Measurements from ENCODE around the gene OTULIN.

Gene OTULIN

DNA sequence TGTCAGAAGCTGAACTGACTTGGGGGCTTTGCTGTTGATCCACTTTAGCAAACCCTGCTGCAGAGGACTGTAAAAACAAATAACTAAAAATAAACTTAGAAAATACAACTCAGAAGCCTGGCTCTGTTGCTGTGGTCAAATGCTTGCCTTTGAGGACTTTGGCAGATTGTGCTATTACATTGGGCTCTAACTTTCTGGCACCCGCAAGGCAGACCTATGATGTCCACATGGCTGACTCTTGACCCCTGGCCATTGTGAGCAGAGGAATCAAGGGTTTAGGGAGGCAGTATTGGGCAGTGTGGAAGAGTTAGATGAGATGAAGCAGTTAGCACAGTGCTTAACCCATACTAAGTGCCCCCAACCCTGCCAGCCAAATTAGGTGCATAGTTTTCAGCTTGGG is 34.0 kb downstream of the OTULIN start:
- DNase-seq (ENCODE audit: low read depth in 3 of 3): no peak

DNA sequence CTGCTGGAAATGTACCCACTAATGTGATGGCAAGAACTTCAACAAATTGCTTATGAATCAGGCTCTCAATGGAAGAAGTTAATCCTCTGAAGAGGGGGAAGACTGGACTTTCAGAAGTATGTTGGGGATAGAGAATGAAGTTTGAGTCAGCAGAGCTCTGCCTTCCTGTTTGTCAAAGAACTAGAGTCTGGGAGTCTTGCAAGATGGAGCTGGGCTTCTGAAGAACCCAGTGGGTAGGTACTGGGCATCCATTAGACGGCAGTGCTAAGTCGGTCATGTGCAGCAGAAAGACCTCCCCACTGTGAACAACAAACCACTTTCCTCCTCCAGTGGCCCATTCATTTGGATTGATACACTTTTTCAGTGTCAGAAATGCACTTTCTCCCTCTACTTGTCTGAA is 34.6 kb downstream of the OTULIN start:
- no peak for DNase-seq (ENCODE audit: low read depth in 3 of 3)

DNA sequence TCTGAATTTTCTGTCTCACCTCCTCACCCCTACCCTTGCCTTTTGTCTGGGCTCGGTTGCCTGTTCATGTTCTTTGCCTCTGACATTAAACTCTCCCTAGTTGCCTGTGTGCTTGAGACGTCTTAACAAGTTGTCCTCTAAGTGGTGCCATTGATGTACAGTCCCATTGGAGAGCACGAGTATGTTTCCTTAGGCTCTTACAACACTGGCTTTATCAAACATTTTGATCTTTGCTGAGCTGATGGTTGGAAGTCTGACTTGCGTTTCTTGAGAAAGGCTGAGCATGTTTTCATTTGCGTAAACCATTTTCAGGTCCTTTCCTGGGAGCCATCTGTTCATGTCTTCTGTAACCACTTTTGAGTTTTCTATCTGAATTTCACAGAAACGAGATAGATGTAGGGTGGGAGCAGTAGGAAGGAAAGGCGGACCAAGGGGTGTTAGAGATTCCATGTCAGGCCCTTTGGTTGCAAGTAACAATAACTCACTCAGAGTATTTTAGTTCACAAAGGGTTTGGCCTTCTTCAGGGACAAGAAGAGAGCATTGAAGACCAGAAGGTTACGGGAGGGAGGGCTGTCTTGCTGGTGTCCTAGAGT is 35.4 kb downstream of the OTULIN start:
- DNase-seq (ENCODE audit: low read depth in 3 of 3): no peak

DNA sequence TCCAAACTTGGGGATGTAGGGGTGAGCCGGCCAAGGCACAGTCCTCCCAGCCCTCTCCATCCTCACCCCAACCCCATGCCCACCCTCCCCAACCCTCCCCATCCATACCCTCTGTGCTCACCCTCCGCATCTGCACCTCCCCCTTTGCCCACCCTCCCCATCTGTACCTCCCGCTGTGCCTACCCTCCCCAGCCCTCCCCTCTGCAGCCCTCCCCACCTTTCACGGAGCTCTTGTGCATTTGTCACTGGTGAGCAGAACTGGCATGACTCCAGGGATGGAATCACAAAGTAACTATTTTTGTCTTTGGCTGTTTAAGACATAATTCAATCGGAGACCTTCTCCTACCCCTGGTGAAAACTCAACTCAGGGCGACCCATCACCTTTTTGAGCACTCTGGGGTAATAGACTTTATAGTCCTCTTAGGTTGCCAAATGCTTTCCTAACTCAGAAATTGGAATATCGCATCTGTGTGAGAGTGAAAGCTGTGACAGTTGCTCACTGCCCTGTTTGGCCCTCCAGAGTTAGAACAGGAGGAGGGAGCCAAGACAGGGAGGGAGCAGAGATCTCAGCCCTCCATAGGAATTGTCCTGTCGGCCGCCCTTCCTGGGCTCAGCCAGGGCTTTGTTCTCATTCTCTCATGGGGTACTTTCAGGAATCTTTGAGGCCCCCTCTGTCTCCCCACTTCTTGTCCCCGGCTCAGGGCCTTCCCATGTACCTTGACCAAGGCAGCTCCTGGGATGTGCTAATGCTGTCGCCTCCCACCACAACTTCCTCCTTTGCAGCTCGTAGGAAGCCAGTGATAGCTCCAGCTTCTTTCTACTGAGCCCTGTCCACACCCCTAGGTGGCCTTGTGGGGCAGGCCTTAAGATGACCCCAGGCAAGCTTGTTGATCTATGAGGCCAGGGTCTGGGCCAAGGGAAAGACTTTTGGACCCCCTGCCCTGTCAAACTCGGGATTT is 36.2 kb downstream of the OTULIN start:
- DNase-seq (ENCODE audit: low read depth in 3 of 3): no peak

DNA sequence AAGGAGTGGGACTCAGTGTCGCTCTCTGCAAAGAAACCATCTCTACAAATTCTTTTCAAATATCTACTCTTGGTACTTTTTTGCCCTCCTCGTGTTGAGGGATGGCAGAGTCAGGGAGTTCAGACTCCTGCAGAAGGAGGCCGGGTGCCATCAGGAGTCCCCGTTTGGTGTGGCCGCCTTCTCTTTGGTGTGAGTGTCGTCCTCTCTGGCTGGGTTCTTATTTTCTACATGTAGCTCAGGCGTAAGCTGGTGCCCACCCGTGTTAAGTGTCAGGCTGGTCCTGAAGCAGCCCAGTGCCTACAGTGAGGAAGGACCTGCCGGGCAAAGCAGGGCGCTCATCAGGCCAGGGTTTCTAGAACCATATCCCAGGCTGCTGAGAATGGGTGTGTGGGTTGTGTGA is 37.0 kb downstream of the OTULIN start:
- no peak for DNase-seq (ENCODE audit: low read depth in 3 of 3)

DNA sequence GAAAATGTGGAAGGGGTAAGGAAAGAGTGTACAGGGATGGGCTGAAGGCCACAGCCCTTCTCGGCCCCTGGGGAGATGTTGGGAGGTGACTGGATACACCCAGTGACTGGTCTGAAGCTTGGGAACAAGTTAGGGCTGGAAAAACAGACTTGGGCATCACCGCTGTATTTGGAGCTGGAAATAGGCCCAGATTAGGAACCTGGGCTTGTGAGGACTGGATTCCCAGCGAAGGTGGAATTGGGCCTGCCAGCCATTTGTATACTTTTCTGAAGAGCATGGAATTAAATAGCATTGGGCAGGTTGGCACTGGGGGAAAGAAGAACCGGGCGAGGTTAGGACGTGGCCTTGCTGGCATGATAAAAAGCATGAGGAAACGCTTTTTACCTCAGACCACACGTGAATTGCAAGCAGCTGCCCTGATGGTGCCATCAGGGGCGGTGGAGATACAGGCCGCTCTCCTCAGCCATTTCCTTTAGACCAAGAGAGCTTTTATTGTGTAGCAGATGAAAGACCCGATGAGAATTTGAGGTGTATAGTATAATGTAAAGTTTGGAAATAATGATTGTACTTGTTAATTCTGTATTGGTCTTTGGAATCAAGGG is 37.8 kb downstream of the OTULIN start:
- no peak for DNase-seq (ENCODE audit: low read depth in 3 of 3)

DNA sequence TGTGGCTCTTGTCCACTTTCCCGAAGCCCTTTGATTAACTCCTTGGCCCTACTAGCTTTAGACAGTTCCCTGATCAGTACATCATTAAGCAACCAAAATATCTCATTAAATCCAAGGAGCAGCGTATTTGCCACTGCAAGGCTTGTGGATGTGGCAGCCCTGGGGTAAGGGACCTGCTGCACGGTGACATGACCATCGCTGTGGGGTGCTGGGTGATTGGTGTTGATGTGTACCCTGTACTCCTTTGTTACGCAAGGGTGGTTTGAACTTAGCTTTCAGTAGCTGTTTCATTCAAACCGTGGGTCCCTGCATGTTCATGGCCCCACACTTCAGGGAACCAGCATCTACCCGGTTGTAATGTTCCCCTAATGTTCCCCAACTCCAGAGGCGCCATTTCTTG is 41.0 kb downstream of the OTULIN start:
- DNase-seq (ENCODE audit: low read depth in 3 of 3): no peak

DNA sequence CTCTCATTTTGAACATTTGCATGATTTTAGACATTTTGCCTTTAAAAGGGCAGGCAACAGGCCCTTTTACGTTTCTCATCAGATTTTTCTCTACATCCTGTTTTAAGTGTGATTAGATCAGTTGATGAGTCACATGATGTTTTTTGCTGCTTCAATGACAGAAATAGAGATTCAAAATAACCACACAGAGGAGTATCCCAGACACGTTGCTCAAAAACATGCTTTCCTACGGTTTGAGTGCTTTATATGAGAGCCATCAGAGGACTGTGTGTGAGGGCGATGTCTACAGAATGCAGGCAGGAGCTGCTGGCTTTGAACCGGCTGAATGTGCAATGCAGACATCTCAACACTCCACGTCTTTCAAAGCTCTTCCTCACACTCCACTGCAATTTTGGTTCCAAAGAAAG is 42.1 kb downstream of the OTULIN start:
- DNase-seq (ENCODE audit: low read depth in 3 of 3): no peak

DNA sequence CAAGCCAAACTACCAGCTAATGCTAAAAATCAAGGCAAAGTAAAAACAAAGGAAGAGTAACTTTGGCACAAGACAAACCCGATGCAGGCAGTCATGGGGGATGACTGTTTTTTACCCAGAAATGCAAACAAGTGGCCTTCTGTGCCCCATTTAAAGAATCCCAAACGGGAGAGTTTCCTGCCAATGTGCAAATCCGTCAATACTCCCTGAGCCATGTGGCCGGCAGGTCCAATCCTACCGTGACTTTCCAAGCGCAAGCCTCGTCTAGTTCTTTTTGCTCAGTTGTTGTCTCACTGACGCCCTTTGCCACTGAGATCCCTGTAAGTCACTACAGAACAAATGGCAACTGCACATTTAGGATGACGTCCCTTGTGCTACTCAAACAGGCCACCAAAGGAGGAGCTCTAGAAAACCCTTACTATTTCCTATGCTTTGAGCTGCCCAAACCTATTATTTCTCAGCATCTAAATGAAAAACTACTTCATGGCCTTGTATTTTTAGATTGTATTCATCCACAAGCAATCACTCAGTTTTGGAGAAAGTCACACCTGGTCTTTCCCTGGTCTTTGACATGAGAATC is 43.4 kb downstream of the OTULIN start:
- DNase-seq (ENCODE audit: low read depth in 3 of 3): no peak

DNA sequence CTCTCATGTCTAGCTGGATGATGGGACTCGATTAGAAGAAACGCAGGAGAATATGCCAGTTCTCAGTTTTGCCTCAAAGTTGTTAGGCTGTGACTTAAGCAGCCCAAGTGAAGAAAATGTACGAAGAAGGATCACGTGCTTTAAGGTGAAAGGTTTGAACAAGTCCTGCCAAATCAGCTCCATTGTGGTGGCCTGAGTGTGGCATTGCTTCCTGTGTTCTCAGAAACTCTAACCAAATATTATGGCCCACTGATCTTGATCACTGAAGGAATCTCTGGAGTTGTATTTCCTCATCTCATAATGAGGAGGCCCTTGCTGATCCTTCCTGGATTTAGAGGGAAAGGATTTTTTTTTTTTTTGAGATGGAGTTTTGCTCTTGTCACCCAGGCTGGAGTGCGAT is 44.0 kb downstream of the OTULIN start:
- DNase-seq (ENCODE audit: low read depth in 3 of 3): no peak

DNA sequence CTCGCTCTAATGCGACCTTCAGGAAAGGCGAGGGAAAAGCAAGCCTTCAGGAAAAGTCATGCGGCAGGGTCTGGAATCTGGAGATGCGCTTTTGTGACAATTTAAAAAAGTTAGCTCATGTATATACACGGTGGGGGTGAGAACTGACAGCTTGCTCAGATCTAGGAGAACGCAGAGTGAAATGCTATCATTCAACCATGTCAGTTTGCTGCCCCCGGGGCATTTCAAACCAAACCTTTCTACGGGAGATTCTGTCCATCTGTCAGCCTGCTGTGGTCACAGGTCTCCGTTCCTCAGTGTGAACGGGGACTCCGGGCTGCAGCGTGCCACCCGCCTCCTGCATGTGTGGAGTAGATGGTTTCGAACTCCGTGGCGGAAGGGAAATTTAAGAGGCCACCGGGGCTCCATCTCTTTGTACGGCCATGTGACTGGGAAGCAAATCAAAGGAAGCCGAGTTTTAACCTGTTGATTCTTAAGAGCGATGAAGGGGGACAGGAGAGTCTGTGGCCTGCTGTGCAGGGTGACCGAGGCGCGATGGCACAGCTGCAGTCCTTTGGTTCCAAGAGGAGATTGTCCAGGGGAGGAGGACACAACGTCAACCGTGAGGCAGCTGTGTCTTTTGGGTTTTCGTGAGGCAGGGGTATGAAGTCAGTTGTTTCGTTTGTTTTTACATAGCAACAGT is 45.9 kb downstream of the OTULIN start:
- no peak for DNase-seq (ENCODE audit: low read depth in 3 of 3)

DNA sequence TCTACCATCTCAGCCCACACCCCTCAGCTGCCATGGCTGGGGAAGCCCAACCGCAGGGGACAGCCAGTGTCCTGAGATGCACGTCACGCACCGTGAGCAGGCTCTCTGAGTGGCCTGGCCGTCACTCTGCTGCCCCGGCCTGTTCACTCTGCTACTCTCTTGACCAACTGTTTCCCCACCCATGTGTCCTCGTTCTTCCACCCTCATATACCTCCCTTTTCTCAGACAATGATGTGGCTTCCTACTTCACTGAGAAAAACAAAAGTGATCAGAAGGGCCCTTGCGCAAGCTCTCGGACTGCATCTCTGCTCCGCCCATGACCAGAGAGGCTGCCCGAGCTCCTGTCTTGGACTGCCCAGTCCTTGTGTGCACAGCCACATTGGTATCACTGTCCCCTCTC is 47.6 kb downstream of the OTULIN start:
- no peak for DNase-seq (ENCODE audit: low read depth in 3 of 3)

DNA sequence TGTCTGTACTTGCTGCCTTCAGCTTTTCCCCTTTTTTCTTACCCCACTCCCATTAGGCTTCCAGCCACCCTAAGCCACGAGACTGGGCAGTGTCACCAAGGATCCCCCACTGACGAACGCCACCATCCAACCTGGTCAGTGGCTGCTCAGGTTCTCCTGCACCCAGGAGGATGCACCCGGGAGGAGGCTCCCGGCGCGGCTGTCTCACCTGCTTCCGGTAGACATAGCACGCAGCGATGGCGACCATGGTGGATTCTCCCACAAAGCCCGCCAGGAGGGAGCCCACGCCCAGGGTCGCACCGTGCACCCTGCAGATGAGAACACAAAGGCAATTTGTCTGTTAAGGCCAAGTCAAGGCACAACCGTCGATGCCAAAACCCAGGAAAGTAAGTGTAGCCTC is 48.1 kb downstream of the OTULIN start:
- DNase-seq (ENCODE audit: low read depth in 3 of 3): no peak

DNA sequence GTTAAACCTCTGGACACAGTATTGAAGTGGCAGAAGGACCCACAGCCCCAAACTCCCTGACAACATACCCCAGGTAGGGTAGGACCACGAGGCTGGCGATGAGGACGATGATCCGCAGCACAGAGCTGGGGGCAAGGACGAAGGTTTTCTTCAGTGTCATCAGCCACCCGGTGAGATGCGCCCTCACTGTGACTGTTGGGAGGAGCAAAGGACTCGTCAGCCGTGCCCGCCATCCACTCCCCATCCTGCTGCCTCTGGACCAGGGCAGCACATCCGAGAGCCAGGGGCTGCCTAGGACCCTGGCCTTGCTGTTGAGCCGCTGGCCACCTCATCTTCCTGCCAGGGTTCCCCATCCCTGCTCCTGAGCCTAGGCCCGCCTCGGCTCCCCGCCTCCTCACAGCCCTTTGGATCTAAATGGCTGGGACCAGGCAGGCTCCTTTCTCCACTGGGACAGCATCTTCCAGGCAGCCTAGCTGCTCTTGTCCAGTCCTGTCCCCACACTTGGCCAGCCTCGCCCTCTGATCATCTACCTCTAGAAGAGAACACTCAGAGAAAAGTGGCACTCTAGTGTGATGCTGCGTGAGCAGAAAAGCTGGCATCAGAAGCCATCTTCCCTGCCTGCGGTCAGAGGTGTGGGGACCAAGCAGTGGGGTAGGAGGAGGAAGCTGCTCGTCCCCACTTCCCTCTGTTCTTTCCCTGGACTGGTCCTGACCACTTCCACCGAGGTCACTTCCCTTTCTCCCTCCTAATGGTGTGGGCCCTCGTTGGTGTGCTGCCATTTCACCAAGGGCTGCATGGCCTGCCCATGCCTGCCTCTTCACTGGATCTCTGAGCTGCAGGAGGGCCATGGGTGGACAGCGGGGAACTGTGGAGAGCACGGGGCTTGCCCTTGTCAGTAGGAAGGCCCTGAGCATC is 49.2 kb downstream of the OTULIN start:
- DNase-seq (ENCODE audit: low read depth in 3 of 3): no peak

DNA sequence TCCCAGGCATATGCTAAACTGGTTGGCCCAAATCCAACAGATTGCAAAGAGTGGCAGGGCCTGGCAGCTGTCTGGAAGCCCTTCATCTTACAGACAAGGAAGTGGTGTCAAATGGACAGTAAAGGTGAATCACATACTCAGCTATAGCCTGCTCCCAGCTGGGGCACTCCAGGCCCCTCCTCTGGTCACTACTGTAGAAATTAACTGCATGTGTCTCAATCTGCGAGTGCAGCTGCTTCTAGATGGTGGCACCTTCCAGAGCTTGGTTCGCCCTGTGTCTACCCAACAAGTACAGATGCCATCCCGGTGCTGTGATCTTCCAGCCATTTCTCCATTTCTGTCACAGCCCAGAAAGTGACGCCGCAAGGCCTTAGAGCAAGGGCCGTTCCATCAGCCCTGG is 50.2 kb downstream of the OTULIN start:
- no peak for DNase-seq (ENCODE audit: low read depth in 3 of 3)

DNA sequence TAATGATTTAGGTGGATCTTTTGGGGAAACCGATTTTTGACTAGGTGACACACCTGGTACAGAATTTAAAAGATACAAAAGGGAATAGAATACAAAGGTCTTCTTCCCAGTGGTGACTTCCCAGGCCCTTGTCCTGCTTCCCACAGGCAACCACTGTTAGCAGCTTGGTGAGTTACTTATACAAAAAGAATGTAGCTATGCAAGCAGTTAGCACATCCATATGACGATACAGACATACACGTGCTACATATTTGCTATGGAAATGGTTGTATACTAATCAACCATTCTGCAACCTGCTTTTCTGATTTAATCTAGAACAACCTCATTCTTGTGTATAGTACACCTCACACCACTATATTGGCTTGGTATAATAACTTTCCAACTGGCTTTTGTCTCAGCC is 51.0 kb downstream of the OTULIN start:
- DNase-seq (ENCODE audit: low read depth in 3 of 3): no peak

DNA sequence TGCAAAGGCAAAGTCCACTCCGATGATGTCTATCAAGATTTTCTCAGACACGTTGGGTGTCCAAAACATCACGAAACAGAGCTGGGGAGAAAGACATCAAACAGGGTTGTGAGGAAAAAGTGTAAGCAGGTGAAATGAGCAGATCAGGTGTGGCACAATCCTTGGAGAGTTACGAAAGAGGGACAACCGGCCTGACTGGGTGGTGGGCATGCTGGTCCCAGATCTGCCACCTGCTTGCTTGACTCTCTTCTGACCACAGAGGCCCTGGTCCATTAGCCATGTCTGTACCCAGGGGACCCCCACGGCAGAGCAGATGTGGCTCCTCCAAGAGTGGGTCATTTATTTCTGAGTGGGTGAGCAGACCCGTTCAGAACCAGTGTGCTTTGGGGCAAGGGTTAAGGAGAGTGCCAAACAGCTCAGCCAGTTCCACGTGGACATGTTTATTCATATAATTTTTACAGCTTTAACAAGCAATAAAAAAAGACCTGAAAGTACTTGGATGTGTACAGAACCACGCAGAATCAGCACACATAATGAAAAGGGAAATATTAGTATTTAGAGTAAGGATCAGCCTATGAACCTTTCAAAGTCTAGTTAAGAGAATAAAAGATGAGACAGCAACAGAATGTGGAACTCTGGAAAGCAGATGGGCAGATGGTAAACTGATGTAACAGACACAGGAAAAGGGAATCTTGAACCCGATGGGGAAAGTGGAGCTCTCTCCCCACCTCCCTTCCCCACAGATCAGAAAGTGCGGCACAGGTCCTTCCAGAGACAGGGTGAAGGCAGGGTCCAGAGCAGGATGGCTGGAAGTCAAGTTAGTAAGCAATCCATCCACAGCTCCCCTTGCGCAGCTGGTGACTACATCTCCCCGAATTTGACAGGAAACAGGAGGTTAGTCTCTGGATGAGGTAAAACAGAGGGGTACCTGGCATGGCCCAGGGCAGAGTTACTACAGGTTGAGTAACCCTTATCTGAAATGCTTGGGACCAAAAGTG is 52.5 kb downstream of the OTULIN start:
- no peak for DNase-seq (ENCODE audit: low read depth in 3 of 3)

DNA sequence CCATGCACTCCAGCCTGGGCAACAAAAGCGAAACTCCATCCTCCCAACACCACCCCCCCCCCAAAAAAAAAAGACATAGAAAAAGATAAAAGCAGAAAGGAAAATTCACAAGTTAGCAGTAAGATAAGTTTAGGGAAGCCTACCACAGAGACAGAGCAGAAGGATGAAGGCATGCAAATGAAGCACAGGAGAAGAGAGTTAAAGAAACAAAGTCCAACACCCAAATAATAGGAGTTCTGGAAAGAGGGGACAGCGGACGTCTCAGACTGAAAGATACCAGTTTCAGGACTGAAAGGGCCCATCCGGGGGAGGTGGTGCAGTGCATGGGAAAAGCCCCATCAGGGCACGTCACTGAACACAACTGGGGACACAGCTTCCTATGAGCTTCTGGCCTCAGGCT is 54.3 kb downstream of the OTULIN start:
- no peak for DNase-seq (ENCODE audit: low read depth in 3 of 3)

DNA sequence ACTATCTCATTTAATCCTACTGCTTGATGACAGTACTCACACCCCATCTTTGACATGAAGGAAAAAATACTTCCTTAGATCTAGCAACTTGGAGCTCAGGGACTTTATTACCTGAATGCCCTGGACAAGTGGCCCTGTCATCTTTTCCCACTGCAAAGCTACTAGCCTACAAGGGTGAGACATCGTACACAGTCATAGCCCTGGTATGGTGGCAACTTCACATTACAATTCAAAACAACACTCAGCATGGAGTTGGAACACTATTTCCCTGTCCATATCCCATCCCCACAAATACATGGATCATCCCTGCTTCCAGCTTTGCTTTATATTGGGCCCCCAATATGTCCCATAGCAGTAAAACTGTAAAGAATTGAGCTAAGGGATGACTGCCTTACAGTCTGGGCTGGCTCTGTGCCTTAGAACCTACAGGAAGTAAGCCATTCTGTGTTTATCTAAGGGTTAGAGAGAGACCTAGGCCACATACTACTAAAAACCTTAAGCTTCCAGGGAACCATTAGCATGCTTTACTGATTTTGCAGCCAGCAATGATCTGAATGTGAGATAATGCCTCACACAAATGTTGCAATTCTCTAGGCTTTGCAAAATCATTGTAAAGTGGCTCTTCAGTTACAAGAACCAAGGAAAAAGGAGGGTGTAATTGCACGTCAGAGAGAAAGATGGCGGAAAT is 55.9 kb downstream of the OTULIN start:
- no peak for DNase-seq (ENCODE audit: low read depth in 3 of 3)

All from stimulated activated CD4-positive, alpha-beta T cell treated with anti-CD3 and anti-CD28 coated beads, TNF-alpha, amount 100 ng/mL, for 4 hours (primary cell).